GM19455 (cell line): ENCODE results near the gene COQ2.
"Not testable (repeated sequence)": the region's sequence is repeated elsewhere in the genome, so short reads cannot be mapped to it uniquely, and the experiment has no call there.

Source experiments
- ATAC-seq: cut with Tn5 transposase; IDR thresholded peaks from one replicate; pipeline ENCODE4 v1.9.1; 2021; ENCODE audit not compliant: unreplicated experiment

COQ2 gene, protein sequence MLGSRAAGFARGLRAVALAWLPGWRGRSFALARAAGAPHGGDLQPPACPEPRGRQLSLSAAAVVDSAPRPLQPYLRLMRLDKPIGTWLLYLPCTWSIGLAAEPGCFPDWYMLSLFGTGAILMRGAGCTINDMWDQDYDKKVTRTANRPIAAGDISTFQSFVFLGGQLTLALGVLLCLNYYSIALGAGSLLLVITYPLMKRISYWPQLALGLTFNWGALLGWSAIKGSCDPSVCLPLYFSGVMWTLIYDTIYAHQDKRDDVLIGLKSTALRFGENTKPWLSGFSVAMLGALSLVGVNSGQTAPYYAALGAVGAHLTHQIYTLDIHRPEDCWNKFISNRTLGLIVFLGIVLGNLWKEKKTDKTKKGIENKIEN

GRCh38 chr4:83284193-83285054, at the start of gene COQ2:
Gene COQ2, minus strand, starts transcription at chr4:83284798. Its CDS starts 34 bp downstream, at chr4:83284764.
- ATAC-seq: peak; percentile 85

GRCh38 chr4:83331956-83332355, 47.4 kb upstream of the COQ2 start:
- no peak for ATAC-seq

DNA sequence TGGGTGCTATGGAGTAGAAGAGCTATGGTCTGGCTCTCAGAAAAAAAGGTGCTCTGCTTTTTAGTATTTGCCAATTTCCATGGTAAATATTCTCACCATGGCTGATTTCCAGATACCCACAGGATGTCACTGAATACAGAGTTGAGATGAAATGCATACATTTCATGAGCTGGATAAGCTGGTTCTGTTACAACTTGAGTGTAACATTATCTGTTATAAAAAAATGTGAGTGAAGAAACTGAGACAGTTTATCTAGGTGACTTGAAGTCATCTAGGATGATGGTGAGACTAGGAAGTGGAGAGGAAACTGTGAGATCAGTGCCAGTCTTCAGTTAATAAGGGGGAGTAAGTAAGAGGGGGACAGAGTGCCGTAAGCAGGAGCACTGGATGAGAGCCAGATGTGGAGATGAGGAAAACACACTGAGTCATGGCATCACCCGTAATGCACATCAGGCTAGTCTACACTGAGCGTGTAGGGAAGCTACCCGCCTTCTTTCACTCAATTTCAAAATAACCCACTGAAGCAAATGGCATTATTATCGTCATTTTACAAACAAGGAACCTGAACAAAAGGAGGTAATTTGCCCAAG, 45.0 kb upstream of the COQ2 start:
- no peak for ATAC-seq

DNA sequence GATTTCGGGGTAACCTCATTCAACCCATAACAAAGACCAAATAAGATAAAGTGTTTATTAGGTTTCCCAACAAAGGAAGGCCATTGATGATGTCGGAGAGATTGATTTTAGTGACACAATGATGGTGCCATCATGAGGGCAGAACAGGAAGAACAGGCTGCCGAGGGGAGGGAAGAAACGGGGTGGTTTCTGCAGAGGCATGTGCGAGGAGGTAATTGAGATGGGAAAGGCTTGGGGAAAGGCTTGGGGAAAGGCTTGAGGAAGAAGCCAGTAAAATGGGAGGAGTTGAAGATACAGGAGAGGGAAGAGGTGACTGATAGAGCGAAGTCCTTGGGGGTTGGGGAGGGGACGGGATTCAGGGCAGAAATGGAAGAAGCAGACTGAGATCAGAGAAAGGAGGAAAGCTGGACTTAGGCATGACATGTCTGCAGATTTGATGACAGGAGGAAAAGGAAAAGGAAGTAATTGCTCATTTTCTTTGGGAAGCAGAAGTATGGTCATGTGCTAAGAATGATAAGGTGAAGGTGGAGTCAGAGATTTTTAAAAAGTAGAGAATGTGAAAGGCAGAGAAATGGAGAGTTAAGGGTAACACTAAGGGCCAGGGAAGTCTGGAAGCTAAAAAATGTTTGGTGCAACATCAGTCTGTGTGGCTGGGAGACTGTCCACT, 44.1 kb upstream of the COQ2 start:
- ATAC-seq: no peak

GRCh38 chr4:83326546-83326945, 41.9 kb upstream of the COQ2 start:
- ATAC-seq: no peak

GRCh38 chr4:83325306-83325705, 40.7 kb upstream of the COQ2 start:
- not testable (repeated sequence) for ATAC-seq

DNA sequence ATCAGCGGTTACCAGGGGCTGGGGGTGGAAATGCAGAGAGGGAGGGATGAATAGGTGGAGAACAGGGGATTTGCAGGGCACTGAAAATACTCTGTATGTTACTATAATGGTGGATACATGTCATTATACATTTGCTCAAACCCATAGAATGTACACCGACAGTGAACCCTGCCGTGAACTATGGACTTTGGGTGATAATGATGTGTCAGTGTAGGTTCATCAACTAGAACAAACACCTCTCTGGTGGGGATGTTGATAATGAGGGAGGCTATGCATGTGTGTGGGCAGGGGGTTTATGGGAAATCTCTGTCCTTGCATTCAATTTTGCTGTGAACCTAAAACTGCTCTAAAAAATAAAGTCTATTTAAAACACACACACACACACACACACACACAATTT, 38.5 kb upstream of the COQ2 start:
- ATAC-seq: no peak

GRCh38 chr4:83320548-83320947, 36.0 kb upstream of the COQ2 start:
- ATAC-seq: no peak

GRCh38 chr4:83318666-83319065, 34.1 kb upstream of the COQ2 start:
- no peak for ATAC-seq

GRCh38 chr4:83317671-83318070, 33.1 kb upstream of the COQ2 start:
- ATAC-seq: no peak

GRCh38 chr4:83316459-83317165, 32.0 kb upstream of the COQ2 start:
- no peak for ATAC-seq

DNA sequence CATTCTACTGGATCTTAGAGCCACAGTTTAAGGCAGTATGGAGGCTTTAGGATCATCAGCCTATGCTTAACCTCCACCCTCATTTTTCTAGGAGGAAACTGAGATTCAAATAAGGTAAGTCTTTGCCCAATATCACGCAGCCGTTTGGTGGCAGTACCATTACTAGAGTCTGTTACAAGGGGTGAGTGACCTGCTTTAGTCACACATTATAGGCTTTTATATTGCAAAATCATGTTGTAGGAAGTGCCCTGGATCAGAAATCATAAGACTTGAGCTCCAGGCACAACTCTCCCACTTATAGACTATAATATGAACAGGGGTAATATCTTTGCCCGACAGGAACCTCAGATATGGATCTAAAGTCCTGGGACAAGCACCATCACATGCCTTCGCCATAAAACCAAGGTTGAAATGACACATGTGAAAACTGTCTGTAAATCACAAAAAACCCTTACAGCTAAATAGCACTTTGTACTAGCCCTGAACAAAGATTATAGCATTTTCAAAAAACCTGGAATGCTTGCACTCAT, 30.8 kb upstream of the COQ2 start:
- no peak for ATAC-seq

- no peak for ATAC-seq
Measured at GRCh38 chr4:83308672-83309071, 24.1 kb upstream of the COQ2 start.

- ATAC-seq: no peak
Measured at GRCh38 chr4:83307920-83308319, 23.3 kb upstream of the COQ2 start.

- ATAC-seq: no peak
Measured at GRCh38 chr4:83305187-83305586, 20.6 kb upstream of the COQ2 start.

DNA sequence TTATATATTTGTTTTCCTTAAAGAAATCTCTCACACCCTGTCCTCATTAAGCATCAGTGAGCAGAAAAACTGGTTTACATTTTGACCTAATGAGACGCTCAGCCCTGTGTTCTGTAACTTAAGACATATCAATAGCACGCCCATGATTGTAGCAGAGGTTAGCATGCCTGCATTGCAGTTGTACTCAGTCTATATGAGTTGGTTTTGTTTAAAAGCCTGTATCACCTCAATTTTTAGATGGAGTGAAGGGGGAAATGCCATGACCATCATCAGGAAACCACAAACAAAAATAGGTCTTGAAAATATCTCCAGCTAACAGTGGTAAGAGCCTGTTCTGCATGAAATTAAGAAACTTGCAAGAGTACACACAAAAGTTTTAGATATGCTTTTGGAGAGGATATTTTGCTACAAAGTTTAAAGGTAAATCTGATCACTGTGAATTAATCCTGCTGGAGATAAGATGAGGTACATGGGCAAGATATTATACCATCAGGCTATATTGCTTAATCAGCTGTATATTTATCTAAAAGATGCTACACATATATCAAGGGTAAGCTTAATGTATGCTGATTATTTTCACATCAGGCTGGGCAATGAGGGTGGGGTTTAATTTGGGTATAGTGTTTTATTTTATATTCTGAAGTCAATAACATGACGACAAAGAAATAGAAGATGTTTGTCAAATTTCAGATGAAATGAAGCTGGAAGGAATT, 13.1 kb upstream of the COQ2 start:
- ATAC-seq: no peak

GRCh38 chr4:83293305-83294046, 8.9 kb upstream of the COQ2 start:
- ATAC-seq: no peak

DNA sequence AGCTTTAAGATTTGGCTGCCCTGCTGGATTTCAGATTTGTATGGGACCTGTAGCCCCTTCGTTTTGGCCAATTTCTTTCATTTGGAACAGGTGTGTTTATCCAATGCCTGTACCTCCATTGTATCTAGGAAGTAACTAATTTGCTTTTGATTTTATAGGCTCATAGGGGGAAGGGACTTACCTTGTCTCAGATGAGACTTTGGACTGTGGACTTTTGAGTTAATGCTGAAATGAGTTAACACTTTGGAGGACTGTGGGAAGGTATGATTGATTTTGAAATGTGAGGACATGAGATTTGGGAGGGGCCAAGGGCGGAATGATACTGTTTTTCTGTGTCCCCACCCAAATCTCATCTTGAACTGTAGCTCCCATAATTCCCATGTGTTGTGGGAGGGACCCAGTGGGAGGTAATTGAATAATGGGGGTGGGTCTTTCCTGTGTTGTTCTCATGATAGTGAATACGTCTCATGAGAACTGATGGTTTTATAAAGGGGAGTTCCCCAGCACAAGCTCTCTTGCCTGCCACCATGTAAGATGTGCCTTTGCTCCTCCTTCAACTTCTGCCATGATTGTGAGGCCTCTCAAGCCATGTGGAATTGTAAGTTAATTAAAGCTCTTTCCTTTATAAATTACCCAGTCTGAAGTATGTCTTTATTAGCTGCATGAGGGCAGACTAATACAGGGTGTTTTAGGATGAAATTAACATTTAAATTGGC, 5.6 kb upstream of the COQ2 start:
- ATAC-seq: not testable (repeated sequence)
